HG03025 (cell line): ENCODE measurements around the gene ECM2.

ENCODE experiments used
- ATAC-seq: cut with Tn5 transposase; IDR thresholded peaks from one replicate; pipeline ENCODE4 v1.9.1; 2021; ENCODE audit warnings: mild to moderate bottlenecking, moderate library complexity; ENCODE audit not compliant: unreplicated experiment, low FRiP score

Gene ECM2

GRCh38 chr9:92503156-92503555, 32.6 kb downstream of the ECM2 start:
- ATAC-seq, result no peak

GRCh38 chr9:92501671-92502393, 34.0 kb downstream of the ECM2 start:
- no peak for ATAC-seq

GRCh38 chr9:92500725-92501124, 35.1 kb downstream of the ECM2 start:
- no peak for ATAC-seq

GRCh38 chr9:92499701-92500100, 36.1 kb downstream of the ECM2 start:
- ATAC-seq, result no peak

- ATAC-seq, result no peak
Observed at GRCh38 chr9:92496396-92497176, 39.2 kb downstream of the ECM2 start.

GRCh38 chr9:92494856-92495255, 40.9 kb downstream of the ECM2 start:
- no peak for ATAC-seq

- ATAC-seq, result no peak
Observed at GRCh38 chr9:92493749-92494387, 41.9 kb downstream of the ECM2 start.

GRCh38 chr9:92492781-92493401, 42.9 kb downstream of the ECM2 start:
- ATAC-seq, result no peak

GRCh38 chr9:92488681-92489550, 46.9 kb downstream of the ECM2 start:
- ATAC-seq, result no peak

GRCh38 chr9:92486371-92486770, 49.4 kb downstream of the ECM2 start:
- no peak for ATAC-seq

- ATAC-seq, result no peak
Observed at GRCh38 chr9:92484563-92484962, 51.2 kb downstream of the ECM2 start.

- ATAC-seq, result no peak
Observed at GRCh38 chr9:92483627-92484545, 51.9 kb downstream of the ECM2 start.

- ATAC-seq, result no peak
Observed at GRCh38 chr9:92482805-92483204, 53.0 kb downstream of the ECM2 start.

- no peak for ATAC-seq
Observed at GRCh38 chr9:92482329-92482728, 53.5 kb downstream of the ECM2 start, which contains the start of gene ASPN. TSS of gene ASPN (minus strand) at chr9:92482506.

- ATAC-seq, result no peak
Observed at GRCh38 chr9:92480986-92481633, 54.7 kb downstream of the ECM2 start.

- ATAC-seq, result no peak
Observed at GRCh38 chr9:92480291-92480771, 55.5 kb downstream of the ECM2 start.

- ATAC-seq, result no peak
Observed at GRCh38 chr9:92479346-92479745, 56.4 kb downstream of the ECM2 start.

- ATAC-seq, result no peak
Observed at GRCh38 chr9:92478783-92479182, 57.0 kb downstream of the ECM2 start.
